Activated gamma-delta T cell treated with anti-CD3 and anti-CD28 coated beads, Interleukin-2, amount 50 U/mL, for 16 hours (primary cell): ENCODE results near the gene PPP4C.

Source experiments
- DNase-seq: peaks from one replicate; pipeline ENCODE4 v3.0.0-alpha.2; 2020; ENCODE audit warnings: low read depth

PPP4C gene

GRCh38 chr16:30082545-30083090 lies 6.8 kb downstream of the PPP4C start:
- no peak for DNase-seq

DNA sequence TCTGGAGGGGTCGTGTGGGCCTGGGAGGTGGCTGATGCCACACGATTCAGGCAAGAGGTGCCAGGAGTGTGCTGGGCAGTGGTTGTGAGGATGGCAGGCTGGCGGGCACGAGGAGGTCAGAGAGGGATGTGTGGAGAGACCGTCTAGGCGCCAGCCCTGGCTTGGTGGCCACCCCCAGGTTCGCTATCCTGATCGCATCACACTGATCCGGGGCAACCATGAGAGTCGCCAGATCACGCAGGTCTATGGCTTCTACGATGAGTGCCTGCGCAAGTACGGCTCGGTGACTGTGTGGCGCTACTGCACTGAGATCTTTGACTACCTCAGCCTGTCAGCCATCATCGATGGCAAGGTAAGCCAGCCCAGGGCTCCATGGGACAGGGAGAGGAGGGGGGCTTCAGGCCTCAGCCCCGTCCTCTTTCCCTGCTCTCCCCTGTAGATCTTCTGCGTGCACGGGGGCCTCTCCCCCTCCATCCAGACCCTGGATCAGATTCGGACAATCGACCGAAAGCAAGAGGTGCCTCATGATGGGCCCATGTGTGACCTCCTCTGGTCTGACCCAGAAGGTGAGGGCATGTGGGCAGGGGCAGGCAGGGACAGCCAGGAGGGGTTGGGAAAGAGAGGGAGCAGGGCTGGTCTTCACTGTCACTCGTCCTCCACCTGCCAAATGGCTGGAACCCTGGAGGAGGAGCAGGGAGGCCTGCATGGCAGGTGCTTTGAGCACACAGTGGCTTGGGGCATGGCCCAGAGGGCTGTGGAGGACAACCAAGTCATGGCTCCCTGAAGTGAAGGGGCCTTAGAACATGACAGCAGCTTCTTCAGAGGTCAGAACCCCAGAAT lies 7.6 kb downstream of the PPP4C start:
- DNase-seq = no peak

GRCh38 chr16:30084096-30084815 lies 8.5 kb downstream of the PPP4C start:
- DNase-seq = no peak

- no peak for DNase-seq
Measured at GRCh38 chr16:30084816-30085159, 9.0 kb downstream of the PPP4C start.

- no peak for DNase-seq
Measured at GRCh38 chr16:30085247-30085646, 9.5 kb downstream of the PPP4C start.

GRCh38 chr16:30085820-30086219 lies 10.0 kb downstream of the PPP4C start:
- no peak for DNase-seq

DNA sequence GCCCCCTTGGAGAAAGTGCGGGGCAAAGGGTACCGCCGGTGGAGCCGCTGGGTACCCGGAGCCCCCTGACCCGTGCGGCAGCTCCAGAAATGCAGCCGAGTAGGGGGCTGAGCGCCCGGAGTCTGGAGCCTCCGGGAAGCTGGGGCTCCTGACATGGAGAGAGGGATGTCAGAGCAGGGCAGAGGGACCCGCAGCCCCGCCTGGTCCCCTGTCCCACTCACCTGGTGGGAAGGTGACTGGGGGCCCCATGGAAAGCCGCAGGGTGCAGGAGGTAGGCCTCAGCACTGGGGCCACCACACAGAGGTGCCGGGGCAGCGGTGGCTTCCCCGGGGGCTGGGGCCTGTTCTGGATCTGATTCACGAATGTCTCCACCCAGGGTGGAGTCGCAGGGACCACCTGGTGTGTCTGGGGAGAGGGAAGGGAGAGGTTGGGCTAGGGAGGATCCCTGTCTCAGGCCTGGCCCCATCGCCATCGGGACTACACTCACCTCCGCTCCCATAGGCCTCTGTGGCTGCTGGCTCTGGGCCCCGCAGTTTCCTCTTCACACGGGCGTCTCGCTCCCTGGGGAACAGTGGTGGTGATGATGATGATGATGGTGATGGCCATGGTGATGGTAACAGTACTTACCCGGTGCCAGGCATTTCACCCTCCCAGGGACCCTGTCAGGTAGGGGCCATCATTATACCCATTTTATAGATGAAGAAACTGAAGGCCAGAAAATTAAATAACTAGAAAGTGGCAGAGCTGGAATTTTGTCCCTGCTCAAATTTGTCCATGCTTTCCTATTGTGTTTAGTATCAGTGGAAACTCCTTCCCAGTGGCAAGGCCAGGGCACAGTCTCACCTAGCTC lies 10.7 kb downstream of the PPP4C start:
- no peak for DNase-seq

DNA sequence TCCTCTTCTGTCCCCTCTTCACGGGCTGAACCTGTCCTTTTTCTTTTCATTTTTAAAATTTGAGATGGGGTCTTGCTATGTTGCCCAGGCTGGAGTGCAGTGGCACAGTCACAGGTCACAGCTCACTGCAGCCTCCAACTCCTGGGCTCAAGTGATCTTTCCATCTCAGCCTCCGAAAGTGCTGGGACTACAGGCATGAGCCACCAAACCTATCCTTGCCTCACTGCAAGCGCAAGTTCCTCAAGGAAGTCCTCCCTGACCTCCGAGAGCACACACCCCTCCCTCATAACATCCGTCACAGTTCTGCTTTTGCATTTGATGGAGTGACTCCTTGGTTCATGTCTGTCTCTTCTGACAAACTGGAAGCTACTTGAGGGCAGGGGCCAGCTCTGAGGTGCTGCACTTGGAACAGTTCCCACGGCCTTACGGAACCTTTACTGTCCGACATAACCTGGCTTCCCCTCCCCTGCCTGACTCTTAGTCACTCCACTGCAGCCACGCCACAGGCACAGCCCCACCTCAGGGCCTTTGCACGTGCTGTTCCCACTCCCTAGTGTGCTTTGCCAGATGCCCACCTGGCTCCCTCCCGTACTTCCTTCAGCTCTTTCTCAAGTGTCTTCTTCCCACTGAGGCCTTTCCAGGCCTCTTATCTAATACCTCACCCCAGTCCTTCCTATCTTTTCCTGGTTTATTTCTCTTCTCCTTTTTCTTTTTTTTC lies 11.5 kb downstream of the PPP4C start:
- no peak for DNase-seq

- DNase-seq = no peak
Measured at GRCh38 chr16:30088237-30088831, 12.5 kb downstream of the PPP4C start.

DNA sequence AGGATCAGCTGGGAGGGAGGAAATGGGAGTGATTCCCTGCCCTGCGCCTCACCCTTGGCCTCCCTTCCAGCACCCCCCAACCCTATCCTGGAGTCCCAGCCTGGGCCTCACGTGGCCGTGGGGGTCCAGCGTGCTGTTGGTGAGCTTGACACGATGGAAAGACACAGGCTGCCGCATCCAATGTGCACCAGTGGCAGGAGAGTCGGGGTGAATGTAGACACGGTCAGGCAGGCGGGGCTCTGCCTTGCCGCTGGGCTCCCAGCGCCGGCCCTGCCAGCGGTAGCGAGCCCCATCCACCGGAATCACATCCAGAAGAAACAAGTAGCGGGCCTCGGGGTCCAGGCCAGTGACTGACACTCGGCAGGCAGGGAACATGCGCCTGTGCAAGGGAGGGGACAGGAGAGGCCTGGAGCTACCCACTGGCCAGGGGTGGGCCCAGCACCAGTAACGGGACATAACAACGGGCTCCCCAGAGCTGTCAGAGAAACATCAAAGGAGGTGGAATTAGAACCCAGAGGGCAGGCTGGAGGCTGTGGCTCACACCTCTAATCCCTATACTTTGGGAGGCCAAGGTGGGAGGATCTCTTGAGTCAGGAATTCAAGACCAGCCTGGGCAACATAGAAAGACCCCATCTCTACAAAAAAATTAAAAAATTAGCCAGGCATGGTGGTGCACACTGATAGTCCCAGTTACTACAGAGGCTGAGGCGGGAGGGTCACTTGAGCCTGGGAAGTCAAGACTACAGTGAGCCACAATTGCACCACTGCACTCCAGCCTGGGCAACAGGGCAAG lies 13.2 kb downstream of the PPP4C start:
- DNase-seq = no peak

GRCh38 chr16:30090610-30091331 lies 15.0 kb downstream of the PPP4C start:
- DNase-seq = no peak

- DNase-seq = peak; percentile 87
Measured at GRCh38 chr16:30091474-30092372, 15.9 kb downstream of the PPP4C start, which contains the start of gene TBX6. TBX6 (minus strand) TSS chr16:30091924; CDS start chr16:30091193, 731 bp downstream.

DNA sequence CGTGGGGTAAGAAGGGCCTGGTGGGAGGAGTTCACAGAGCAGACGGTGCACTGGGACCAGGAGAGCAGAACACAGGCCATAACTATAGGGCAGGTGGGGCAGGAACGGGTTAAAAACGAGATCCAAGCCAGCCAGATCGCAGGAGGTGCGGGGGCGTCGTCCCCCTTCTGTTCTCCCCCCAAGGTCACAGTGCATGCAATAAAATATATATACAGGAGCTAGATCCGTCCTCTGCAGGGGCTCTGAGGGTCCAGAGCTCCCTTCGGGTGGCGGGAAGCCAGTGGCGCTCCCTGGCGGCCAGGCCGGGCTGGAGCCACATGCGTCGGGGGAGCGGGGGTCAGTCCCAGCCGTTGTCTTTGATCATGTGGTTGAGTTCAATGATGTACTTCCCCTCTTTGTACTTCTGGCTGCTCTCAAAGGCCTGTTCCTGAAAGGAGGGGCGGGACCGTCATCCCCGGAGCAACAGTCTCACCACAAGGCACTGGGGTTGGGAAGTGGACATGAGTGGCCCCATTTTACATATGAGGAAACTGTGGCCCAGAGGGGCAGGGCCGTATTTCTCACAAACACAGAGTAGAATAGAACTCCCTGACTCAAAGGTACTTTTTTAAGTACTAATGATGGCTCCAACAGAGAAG lies 16.7 kb downstream of the PPP4C start:
- peak; percentile 45 for DNase-seq

DNA sequence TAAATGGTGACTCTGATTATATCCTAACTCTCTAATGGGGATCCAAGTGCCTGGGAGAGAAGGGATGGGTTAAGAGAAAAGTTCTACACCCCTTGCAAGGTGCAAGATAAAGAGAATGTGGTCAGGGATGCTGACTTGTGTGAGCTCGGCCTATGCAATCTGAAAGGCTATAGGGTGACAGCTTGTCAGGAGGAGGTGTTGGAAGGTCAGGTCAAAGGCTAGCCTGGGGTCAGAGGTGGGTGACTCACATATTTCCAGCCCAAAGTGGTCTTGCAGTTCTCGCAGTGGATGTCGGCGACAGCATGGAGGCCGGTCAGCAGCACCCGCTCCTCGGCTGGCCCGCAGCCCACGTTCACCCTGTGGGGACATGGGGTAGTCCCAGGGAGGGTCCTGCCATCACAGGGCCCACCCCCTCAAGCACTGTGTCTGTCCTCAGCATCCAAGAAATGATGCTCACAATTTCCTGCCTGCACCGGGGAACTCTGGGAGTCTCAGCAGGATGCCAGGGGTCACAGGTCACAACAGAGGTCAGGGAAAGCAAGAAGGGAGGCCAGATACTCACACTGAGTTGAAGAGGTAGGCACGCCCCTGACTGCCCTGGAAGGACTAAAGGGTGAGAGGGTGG lies 18.9 kb downstream of the PPP4C start:
- DNase-seq = no peak

GRCh38 chr16:30095166-30096078 lies 19.6 kb downstream of the PPP4C start:
- no peak for DNase-seq

DNA sequence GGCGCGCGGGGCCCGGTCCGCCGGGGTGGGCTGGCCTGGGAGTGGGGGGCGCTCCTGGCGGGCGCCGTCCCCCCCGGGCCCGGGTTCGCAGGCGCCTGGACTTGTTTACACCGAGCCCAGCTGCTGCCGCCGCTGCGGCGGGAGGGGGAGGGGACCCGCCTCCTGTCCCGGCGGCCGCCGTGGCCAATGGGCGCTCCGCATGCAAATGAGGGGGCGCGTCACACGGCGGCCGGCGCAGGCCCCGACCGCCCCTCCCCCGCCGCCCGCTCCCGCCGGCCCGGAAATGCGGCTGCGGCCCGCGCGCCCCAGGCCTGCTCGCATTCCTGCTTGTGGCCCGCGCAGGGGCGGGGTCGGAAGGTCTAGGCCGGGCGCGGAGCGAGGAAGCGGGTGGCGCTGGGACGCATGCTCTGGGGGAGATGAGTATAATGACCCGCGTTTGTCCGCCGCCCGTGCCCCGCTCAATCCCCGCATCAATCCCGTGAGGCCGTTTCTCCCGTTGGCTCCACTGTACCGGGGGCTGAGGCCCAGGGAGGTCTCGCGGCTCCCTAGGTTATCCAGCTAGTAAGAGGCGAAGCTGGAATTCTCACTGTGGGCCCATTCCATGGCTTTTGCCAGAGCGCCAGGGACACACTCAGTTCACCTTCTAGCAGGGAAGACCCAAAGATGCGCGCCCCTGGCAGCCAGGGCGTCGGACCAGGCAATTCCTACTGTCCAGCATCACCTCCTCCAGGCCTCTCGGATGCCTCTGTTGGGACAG lies 20.5 kb downstream of the PPP4C start, which contains the start of gene YPEL3:
TSS of gene YPEL3 (minus strand) at position 109 of the 757 bp plus-strand sequence. CDS start 731 bp downstream, outside the sequence.
- DNase-seq = peak; percentile 84
